ENCODE data around the gene ABCB11. TPM values are rescaled to one million over a fixed set of nuclear protein-coding genes. Genes with fewer than 3 reads are reported as not detected.
"Not testable (repeated sequence)": the region's sequence is repeated elsewhere in the genome, so short reads cannot be mapped to it uniquely, and the experiment has no call there.

Gene ABCB11
- total RNA-seq, 1 experiment from 2014 or later = 0.11 TPM

- POLR2A ChIA-PET (ENCODE audit: unreplicated experiment) = interaction anchor here (0.5 kb wide), 1 partner anchor 57 kb away, joined by 3 read pairs; no protein-coding TSS in a partner anchor
- BruUV-seq (replicated peaks) = no TSS peak
- peaks cover 18% of the 10 kb centered on the region for H3K27me3 ChIP-seq (ENCODE audit: low read length)
- TF ChIP-seq, protein P1, sequence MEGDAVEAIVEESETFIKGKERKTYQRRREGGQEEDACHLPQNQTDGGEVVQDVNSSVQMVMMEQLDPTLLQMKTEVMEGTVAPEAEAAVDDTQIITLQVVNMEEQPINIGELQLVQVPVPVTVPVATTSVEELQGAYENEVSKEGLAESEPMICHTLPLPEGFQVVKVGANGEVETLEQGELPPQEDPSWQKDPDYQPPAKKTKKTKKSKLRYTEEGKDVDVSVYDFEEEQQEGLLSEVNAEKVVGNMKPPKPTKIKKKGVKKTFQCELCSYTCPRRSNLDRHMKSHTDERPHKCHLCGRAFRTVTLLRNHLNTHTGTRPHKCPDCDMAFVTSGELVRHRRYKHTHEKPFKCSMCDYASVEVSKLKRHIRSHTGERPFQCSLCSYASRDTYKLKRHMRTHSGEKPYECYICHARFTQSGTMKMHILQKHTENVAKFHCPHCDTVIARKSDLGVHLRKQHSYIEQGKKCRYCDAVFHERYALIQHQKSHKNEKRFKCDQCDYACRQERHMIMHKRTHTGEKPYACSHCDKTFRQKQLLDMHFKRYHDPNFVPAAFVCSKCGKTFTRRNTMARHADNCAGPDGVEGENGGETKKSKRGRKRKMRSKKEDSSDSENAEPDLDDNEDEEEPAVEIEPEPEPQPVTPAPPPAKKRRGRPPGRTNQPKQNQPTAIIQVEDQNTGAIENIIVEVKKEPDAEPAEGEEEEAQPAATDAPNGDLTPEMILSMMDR (conservative IDR thresholded peaks at IDR 0.05; ENCODE audit: low read depth, low read length) = no peak
- no peak for TF ChIP-seq EZH2phosphoT487 (IDR thresholded peaks at IDR 0.05; ENCODE audit: borderline replicate concordance, low read length)
- intact Hi-C loops (cut with micrococcal nuclease) = no loop called here
- H3K27ac ChIP-seq (ENCODE audit: low read length) = no peak overlapping the region
- no peaks in the 10 kb centered on the region for H3F3A ChIP-seq (ENCODE audit: low read length, unreplicated experiment)
- no peaks in the 10 kb centered on the region for H4K20me1 ChIP-seq (ENCODE audit: low read length)
- no peak overlapping the region for H3K4me2 ChIP-seq (ENCODE audit: low read length)
- H3K9me2 ChIP-seq (replicated peaks; ENCODE audit: low read length) = no peaks in the 10 kb centered on the region
- no peak for ATAC-seq
- no peaks in the 10 kb centered on the region for H3K79me2 ChIP-seq (ENCODE audit: low read length)
- H3K4me3 ChIP-seq (ENCODE audit: low read length) = no peak overlapping the region
- no peak for DNase-seq
- no peak overlapping the region for H2AFZ ChIP-seq (ENCODE audit: low read length)
- CTCF ChIA-PET = interaction anchor here (0.6 kb wide), 1 partner anchor 50 kb away, joined by 3 read pairs; no protein-coding TSS in a partner anchor
- H3K36me3 ChIP-seq (ENCODE audit: low read depth, low read length) = no peaks in the 10 kb centered on the region
- no peak overlapping the region for H3K9ac ChIP-seq (ENCODE audit: low read length)
- H3K9me3 ChIP-seq (ENCODE audit: low read length) = no peaks in the 10 kb centered on the region
- no peaks in the 10 kb centered on the region for H3K4me1 ChIP-seq (ENCODE audit: insufficient read depth, low read length)
These were observed 96.3 kb downstream of the ABCB11 start for GRCh38 chr2:168934826-168935225.

- CTCF ChIA-PET; H2AFZ ChIP-seq (ENCODE audit: low read length); DNase-seq: not testable (repeated sequence)
These were observed 99.0 kb downstream of the ABCB11 start for GRCh38 chr2:168932174-168932573.

DNA sequence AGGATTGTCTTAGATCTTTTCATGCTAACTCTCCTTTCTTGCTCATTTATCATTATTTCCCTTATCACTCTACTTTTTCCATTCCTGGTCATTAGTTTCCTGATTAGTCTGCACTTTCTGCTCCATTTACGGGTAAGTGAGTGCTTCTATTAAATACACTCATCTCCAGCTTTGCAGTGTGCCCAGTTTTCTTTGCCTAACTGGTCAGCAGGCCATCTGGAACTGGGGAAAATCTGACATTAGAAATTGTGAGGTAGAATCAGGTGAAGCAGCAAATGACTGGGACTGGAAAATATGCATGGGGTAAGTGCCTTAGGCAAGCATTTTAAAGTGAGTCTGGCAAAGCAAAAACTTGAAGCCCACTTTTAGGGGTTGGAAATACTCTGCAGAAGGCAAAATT is 100.9 kb downstream of the ABCB11 start:
- no peaks in the 10 kb centered on the region for H3K79me2 ChIP-seq (ENCODE audit: low read length)
- H3K4me1 ChIP-seq (ENCODE audit: insufficient read depth, low read length) = no peaks in the 10 kb centered on the region
- ChIA-PET CTCF (no interaction called here), POLR2A (ENCODE audit: unreplicated experiment) (no interaction called here)
- H3K9me2 ChIP-seq (replicated peaks; ENCODE audit: low read length) = no peaks in the 10 kb centered on the region
- peaks cover 25% of the 10 kb centered on the region for H3K27me3 ChIP-seq (ENCODE audit: low read length)
- H3K9me3 ChIP-seq (ENCODE audit: low read length) = no peaks in the 10 kb centered on the region
- H3F3A ChIP-seq (ENCODE audit: low read length, unreplicated experiment) = no peaks in the 10 kb centered on the region
- DNase-seq (no peak), ATAC-seq (no peak)
- no TSS peak for BruUV-seq (replicated peaks)
- no peak overlapping the region for H3K4me2 ChIP-seq (ENCODE audit: low read length)
- H4K20me1 ChIP-seq (ENCODE audit: low read length) = no peaks in the 10 kb centered on the region
- no peak overlapping the region for H2AFZ ChIP-seq (ENCODE audit: low read length)
- TF ChIP-seq, protein P1 (conservative IDR thresholded peaks at IDR 0.05; ENCODE audit: low read depth, low read length) = no peak
- TF ChIP-seq EZH2phosphoT487 (IDR thresholded peaks at IDR 0.05; ENCODE audit: borderline replicate concordance, low read length) = no peak
- no peak for TF ChIP-seq EZH2 (IDR thresholded peaks at IDR 0.05; ENCODE audit: low read length, unreplicated experiment)
- no peak overlapping the region for H3K9ac ChIP-seq (ENCODE audit: low read length)
- H3K4me3 ChIP-seq (ENCODE audit: low read length) = no peak overlapping the region
- no peaks in the 10 kb centered on the region for H3K36me3 ChIP-seq (ENCODE audit: low read depth, low read length)
- H3K27ac ChIP-seq (ENCODE audit: low read length) = no peak overlapping the region
- intact Hi-C loops (cut with micrococcal nuclease) = no loop called here

More at GRCh38 chr2:168932174-168932573, 99.0 kb downstream of the ABCB11 start:
- H3F3A ChIP-seq (ENCODE audit: low read length, unreplicated experiment); ATAC-seq; H3K4me2 ChIP-seq (ENCODE audit: low read length); H4K20me1 ChIP-seq (ENCODE audit: low read length); intact Hi-C loops (cut with micrococcal nuclease); H3K9ac ChIP-seq (ENCODE audit: low read length); H3K36me3 ChIP-seq (ENCODE audit: low read depth, low read length); H3K9me3 ChIP-seq (ENCODE audit: low read length); H3K4me1 ChIP-seq (ENCODE audit: insufficient read depth, low read length); H3K27ac ChIP-seq (ENCODE audit: low read length); H3K4me3 ChIP-seq (ENCODE audit: low read length); H3K9me2 ChIP-seq (replicated peaks; ENCODE audit: low read length); BruUV-seq (replicated peaks); POLR2A ChIA-PET (ENCODE audit: unreplicated experiment); H3K79me2 ChIP-seq (ENCODE audit: low read length): not testable (repeated sequence)
- H3K27me3 ChIP-seq (ENCODE audit: low read length) = peaks cover 25% of the 10 kb centered on the region
